ENCODE measurements around the gene PWP2.

GRCh38 chr21:44072111-44072510, 35.1 kb upstream of the PWP2 start:
- TF ChIP-seq, protein P1, sequence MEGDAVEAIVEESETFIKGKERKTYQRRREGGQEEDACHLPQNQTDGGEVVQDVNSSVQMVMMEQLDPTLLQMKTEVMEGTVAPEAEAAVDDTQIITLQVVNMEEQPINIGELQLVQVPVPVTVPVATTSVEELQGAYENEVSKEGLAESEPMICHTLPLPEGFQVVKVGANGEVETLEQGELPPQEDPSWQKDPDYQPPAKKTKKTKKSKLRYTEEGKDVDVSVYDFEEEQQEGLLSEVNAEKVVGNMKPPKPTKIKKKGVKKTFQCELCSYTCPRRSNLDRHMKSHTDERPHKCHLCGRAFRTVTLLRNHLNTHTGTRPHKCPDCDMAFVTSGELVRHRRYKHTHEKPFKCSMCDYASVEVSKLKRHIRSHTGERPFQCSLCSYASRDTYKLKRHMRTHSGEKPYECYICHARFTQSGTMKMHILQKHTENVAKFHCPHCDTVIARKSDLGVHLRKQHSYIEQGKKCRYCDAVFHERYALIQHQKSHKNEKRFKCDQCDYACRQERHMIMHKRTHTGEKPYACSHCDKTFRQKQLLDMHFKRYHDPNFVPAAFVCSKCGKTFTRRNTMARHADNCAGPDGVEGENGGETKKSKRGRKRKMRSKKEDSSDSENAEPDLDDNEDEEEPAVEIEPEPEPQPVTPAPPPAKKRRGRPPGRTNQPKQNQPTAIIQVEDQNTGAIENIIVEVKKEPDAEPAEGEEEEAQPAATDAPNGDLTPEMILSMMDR (IDR thresholded peaks at IDR 0.05 in 2 of 3, conservative IDR thresholded peaks at IDR 0.05 in 1 of 3; ENCODE audit: control insufficient read depth in 2 of 3, extremely low read depth in 1 of 3, insufficient read depth in 1 of 3, low read depth in 3 of 3, low read length in 3 of 3), result no peak
- no peak for TF ChIP-seq MAX (IDR thresholded peaks at IDR 0.05; ENCODE audit: low read depth, low read length)
- TF ChIP-seq BMI1 (IDR thresholded peaks at IDR 0.05; ENCODE audit: borderline replicate concordance), result no peak
- TF ChIP-seq, protein P2, sequence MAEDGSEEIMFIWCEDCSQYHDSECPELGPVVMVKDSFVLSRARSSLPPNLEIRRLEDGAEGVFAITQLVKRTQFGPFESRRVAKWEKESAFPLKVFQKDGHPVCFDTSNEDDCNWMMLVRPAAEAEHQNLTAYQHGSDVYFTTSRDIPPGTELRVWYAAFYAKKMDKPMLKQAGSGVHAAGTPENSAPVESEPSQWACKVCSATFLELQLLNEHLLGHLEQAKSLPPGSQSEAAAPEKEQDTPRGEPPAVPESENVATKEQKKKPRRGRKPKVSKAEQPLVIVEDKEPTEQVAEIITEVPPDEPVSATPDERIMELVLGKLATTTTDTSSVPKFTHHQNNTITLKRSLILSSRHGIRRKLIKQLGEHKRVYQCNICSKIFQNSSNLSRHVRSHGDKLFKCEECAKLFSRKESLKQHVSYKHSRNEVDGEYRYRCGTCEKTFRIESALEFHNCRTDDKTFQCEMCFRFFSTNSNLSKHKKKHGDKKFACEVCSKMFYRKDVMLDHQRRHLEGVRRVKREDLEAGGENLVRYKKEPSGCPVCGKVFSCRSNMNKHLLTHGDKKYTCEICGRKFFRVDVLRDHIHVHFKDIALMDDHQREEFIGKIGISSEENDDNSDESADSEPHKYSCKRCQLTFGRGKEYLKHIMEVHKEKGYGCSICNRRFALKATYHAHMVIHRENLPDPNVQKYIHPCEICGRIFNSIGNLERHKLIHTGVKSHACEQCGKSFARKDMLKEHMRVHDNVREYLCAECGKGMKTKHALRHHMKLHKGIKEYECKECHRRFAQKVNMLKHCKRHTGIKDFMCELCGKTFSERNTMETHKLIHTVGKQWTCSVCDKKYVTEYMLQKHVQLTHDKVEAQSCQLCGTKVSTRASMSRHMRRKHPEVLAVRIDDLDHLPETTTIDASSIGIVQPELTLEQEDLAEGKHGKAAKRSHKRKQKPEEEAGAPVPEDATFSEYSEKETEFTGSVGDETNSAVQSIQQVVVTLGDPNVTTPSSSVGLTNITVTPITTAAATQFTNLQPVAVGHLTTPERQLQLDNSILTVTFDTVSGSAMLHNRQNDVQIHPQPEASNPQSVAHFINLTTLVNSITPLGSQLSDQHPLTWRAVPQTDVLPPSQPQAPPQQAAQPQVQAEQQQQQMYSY (CRISPR knock-in tag; IDR thresholded peaks at IDR 0.05), result no peak
- TF ChIP-seq FOS (IDR thresholded peaks at IDR 0.05; ENCODE audit: borderline replicate concordance, extremely low read depth, insufficient read length), result no peak
- TF ChIP-seq TBL1XR1 (IDR thresholded peaks at IDR 0.05; ENCODE audit: low read depth, low read length), result no peak
- no peak for TF ChIP-seq POLR2AphosphoS5 (IDR thresholded peaks at IDR 0.05; ENCODE audit: low read length)
- TF ChIP-seq TCF12 (IDR thresholded peaks at IDR 0.05; ENCODE audit: low read depth, low read length), result no peak
- no peak for TF ChIP-seq TARDBP (IDR thresholded peaks at IDR 0.05; ENCODE audit: borderline replicate concordance)
- TF ChIP-seq RELA (IDR thresholded peaks at IDR 0.05; ENCODE audit: borderline replicate concordance, partially characterized antibody), result no peak
- TF ChIP-seq, protein P3, sequence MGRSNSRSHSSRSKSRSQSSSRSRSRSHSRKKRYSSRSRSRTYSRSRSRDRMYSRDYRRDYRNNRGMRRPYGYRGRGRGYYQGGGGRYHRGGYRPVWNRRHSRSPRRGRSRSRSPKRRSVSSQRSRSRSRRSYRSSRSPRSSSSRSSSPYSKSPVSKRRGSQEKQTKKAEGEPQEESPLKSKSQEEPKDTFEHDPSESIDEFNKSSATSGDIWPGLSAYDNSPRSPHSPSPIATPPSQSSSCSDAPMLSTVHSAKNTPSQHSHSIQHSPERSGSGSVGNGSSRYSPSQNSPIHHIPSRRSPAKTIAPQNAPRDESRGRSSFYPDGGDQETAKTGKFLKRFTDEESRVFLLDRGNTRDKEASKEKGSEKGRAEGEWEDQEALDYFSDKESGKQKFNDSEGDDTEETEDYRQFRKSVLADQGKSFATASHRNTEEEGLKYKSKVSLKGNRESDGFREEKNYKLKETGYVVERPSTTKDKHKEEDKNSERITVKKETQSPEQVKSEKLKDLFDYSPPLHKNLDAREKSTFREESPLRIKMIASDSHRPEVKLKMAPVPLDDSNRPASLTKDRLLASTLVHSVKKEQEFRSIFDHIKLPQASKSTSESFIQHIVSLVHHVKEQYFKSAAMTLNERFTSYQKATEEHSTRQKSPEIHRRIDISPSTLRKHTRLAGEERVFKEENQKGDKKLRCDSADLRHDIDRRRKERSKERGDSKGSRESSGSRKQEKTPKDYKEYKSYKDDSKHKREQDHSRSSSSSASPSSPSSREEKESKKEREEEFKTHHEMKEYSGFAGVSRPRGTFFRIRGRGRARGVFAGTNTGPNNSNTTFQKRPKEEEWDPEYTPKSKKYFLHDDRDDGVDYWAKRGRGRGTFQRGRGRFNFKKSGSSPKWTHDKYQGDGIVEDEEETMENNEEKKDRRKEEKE (IDR thresholded peaks at IDR 0.05), result no peak
- no peak for TF ChIP-seq EP300 (IDR thresholded peaks at IDR 0.05; ENCODE audit: borderline replicate concordance in 1 of 2, control insufficient read depth in 1 of 2, low read depth in 2 of 2, low read length in 2 of 2)
- no peak for TF ChIP-seq BRCA1 (IDR thresholded peaks at IDR 0.05; ENCODE audit: low read depth, low read length)
